OCI-LY7 (cell line): ENCODE results near the gene SPATA3. TPM values are rescaled to one million over a fixed set of nuclear protein-coding genes. Genes with fewer than 3 reads are reported as not detected.

ENCODE experiments used
- BruUV-seq: library from RNA; stranded (reverse); fragments of 400-500 nt; replicated peaks from 2 replicates; lab custom pipeline; 2021; lab: Mats Ljungman, UMichigan
- CTCF ChIA-PET: fragments of 300-600 bp; sonication (Branson Sonifier 250); formaldehyde crosslinking; loops from one replicate; lab custom pipeline; 2022; ENCODE audit warnings: antibody characterized with exemption; ENCODE audit not compliant: unreplicated experiment; lab: Charles Lee
- POLR2A ChIA-PET: fragments of 300-600 bp; sonication (Branson Sonifier 250); formaldehyde crosslinking; loops from one replicate; lab custom pipeline; 2022; ENCODE audit warnings: antibody characterized with exemption; lab: Charles Lee
- DNase-seq: peaks from one replicate; pipeline ENCODE4 v3.0.0-alpha.2; 2015; ENCODE audit warnings: low spot score
- H2AFZ ChIP-seq: fragments of 200-600 bp; sonication (generic), shearing (Covaris generic); 2 replicates; pipeline ENCODE4 v1.6.1; 2014; ENCODE audit warnings: mild to moderate bottlenecking, antibody characterized with exemption, low read length, moderate library complexity
- H3K27ac ChIP-seq: fragments of 200-600 bp; sonication (generic); 2 replicates; pipeline ENCODE4 v1.5.1; 2014; ENCODE audit warnings: mixed run types, low read depth, mild to moderate bottlenecking, moderate library complexity, low read length, inconsistent platforms; ENCODE audit not compliant: poor library complexity, severe bottlenecking
- H3K36me3 ChIP-seq: fragments of 200-600 bp; sonication (generic); 2 replicates; pipeline ENCODE4 v1.6.1; 2014; ENCODE audit warnings: mild to moderate bottlenecking, antibody characterized with exemption, low read length, moderate library complexity, mixed read lengths; ENCODE audit not compliant: insufficient read depth
- H3K4me1 ChIP-seq: fragments of 200-600 bp; sonication (generic); 2 replicates; pipeline ENCODE4 v1.5.1; 2014; ENCODE audit warnings: mild to moderate bottlenecking, low read length; ENCODE audit not compliant: insufficient read depth, poor library complexity, severe bottlenecking
- H3K4me2 ChIP-seq: fragments of 200-600 bp; sonication (generic); 2 replicates; pipeline ENCODE4 v1.6.1; 2014; ENCODE audit warnings: mild to moderate bottlenecking, low read length
- H3K4me3 ChIP-seq: fragments of 200-600 bp; sonication (generic); 2 replicates; pipeline ENCODE4 v1.5.1; 2014; ENCODE audit warnings: mild to moderate bottlenecking, low read depth, low read length; ENCODE audit not compliant: poor library complexity, severe bottlenecking
- H3K79me2 ChIP-seq: fragments of 200-600 bp; sonication (generic); 2 replicates; pipeline ENCODE4 v1.6.1; 2016; ENCODE audit warnings: low read depth, mild to moderate bottlenecking, low read length, moderate library complexity, mixed read lengths; ENCODE audit not compliant: insufficient read depth
- H3K9me2 ChIP-seq: fragments of 200-600 bp; sonication (generic); 2 replicates; pipeline ENCODE4 v1.6.1; 2016; ENCODE audit warnings: mild to moderate bottlenecking, low read length, mixed read lengths; ENCODE audit not compliant: insufficient read depth
- H3K9me3 ChIP-seq: fragments of 200-600 bp; sonication (generic); 2 replicates; pipeline ENCODE4 v1.6.1; 2014; ENCODE audit warnings: mild to moderate bottlenecking, mixed run types, low read length, mixed read lengths
- H4K20me1 ChIP-seq: fragments of 200-600 bp; sonication (generic); 2 replicates; pipeline ENCODE4 v1.6.1; 2014; ENCODE audit warnings: mild to moderate bottlenecking, antibody characterized with exemption, low read length, moderate library complexity, mixed read lengths; ENCODE audit not compliant: insufficient read depth
- EZH2phosphoT487 ChIP-seq: fragments of 200-600 bp; sonication (generic); IDR thresholded peaks from 2 replicates; pipeline ENCODE4 v1.6.1; 2018; ENCODE audit warnings: low read depth, borderline replicate concordance, mild to moderate bottlenecking, mixed run types, antibody characterized with exemption, low read length, moderate library complexity, mixed read lengths
- intact Hi-C: fragments of 100-400 bp; cut with micrococcal nuclease; formaldehyde crosslinking; loops from one replicate; pipeline ENCODE4 v1.10.0; 2022; ENCODE audit not compliant: unreplicated experiment
- total RNA-seq, 2 experiments: library from RNA; depleted of rRNA in 1 of 2; stranded (reverse); fragments of >200 nt in 1 of 2; shearing (Covaris generic) in 1 of 2; gene quantifications; 2 replicates each; pipeline ENCODE4 v1.2.3, GENCODE V29; 2014 to 2022
- TF ChIP-seq, protein P1 (sequence below): fragments of 200-600 bp; sonication (generic); conservative IDR thresholded peaks from 2 replicates; pipeline ENCODE4 v1.5.1; 2014; ENCODE audit warnings: mild to moderate bottlenecking, antibody characterized with exemption, low read length, moderate library complexity, mixed read lengths

SPATA3 gene
- total RNA-seq, 2 experiments from 2014 or later, result not detected

DNA sequence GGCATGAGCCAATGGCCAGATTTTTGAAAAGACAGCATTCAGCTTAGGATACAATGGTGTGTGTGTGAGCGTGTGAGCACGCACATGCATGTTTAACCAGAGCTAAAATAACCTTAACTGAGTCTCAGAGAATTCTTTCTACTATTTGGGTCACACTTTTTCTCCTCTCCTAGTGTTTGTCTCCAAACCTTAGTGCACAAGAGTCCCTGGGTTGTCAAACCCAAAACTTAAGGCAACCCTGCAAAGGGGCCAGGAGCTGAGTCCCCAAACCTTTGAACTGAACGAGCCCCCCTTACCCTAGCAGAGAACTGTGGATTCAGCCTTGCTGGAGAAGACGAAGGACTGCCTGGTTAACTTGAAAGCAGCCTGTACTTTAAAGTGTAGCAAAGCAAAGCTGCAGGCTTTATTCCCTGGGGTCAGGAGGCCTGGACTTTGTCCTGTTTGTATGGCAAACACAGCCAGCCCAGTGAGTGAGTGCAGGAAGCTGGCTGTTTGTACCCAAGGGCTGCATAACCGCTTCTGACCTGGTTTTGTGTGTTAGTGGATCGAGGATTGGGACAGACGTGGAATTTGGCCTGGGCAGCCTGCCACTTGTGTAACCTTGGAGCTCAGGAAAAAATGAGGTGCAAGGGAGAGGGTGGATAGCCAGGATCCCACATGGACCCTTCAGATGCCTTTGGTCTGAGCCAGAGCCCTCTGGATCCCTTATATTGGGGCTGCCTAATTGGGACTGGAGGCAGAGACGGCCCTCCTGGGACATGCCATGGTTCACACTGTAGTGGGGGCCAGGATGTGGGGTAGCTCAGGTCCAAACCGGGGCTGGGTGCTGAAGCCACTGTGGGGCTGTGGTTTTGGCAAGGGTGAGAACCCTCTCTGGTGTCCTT lies 54.3 kb downstream of the SPATA3 start:
- H3K4me1 ChIP-seq, result peaks cover 5% of the 10 kb centered on the region
- no peaks in the 10 kb centered on the region for H3K9me2 ChIP-seq
- no peaks in the 10 kb centered on the region for H3K36me3 ChIP-seq
- no peaks in the 10 kb centered on the region for H3K9me3 ChIP-seq
- ChIA-PET CTCF (no interaction called here), POLR2A (interaction anchor here (0.6 kb wide), 1 partner anchor 500 kb away, joined by 6 read pairs; no protein-coding TSS in a partner anchor)
- H3K4me3 ChIP-seq, result no peak overlapping the region
- TF ChIP-seq EZH2phosphoT487, result no peak
- TF ChIP-seq, protein P1, sequence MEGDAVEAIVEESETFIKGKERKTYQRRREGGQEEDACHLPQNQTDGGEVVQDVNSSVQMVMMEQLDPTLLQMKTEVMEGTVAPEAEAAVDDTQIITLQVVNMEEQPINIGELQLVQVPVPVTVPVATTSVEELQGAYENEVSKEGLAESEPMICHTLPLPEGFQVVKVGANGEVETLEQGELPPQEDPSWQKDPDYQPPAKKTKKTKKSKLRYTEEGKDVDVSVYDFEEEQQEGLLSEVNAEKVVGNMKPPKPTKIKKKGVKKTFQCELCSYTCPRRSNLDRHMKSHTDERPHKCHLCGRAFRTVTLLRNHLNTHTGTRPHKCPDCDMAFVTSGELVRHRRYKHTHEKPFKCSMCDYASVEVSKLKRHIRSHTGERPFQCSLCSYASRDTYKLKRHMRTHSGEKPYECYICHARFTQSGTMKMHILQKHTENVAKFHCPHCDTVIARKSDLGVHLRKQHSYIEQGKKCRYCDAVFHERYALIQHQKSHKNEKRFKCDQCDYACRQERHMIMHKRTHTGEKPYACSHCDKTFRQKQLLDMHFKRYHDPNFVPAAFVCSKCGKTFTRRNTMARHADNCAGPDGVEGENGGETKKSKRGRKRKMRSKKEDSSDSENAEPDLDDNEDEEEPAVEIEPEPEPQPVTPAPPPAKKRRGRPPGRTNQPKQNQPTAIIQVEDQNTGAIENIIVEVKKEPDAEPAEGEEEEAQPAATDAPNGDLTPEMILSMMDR, result no peak
- no peaks in the 10 kb centered on the region for H4K20me1 ChIP-seq
- no peak overlapping the region for H3K27ac ChIP-seq
- BruUV-seq, result no TSS peak
- intact Hi-C loops, result no loop called here
- H3K79me2 ChIP-seq, result no peaks in the 10 kb centered on the region
- no peak for DNase-seq
- H2AFZ ChIP-seq, result no peak overlapping the region
- no peak overlapping the region for H3K4me2 ChIP-seq

DNA sequence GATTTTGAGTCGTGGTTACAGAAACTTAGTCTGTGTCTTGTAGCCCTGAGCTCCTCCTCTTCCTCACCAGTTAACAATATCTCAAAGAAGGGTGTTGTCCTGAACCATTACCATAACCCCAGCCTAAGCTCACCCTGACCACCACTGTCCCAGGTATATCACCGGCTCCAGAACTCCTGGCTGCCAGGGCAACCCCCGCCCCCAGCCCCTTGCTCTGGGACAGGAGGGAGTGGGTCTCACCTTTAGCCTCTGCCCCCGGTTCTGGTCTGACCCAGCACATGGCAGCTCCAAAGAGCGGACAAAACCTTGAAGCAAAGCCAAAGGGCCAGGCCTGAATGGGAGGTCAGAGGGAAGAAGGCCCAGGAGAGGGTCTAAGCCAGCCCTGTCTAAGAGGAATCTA lies 55.2 kb downstream of the SPATA3 start:
- CTCF ChIA-PET, result no interaction called here
- Histone ChIP-seq H2AFZ (no peak overlapping the region), H3K4me1 (peaks cover 5% of the 10 kb centered on the region), H3K4me3 (no peak overlapping the region), H3K9me2 (no peaks in the 10 kb centered on the region), H3K36me3 (no peaks in the 10 kb centered on the region), H3K27ac (no peak overlapping the region), H3K9me3 (no peaks in the 10 kb centered on the region), H3K4me2 (no peak overlapping the region), H3K79me2 (no peaks in the 10 kb centered on the region), H4K20me1 (no peaks in the 10 kb centered on the region)
- no TSS peak for BruUV-seq
- no peak for TF ChIP-seq EZH2phosphoT487
- no peak for DNase-seq
- POLR2A ChIA-PET, result interaction anchor here (0.6 kb wide), 1 partner anchor 83 kb away, joined by 3 read pairs; no protein-coding TSS in a partner anchor
- intact Hi-C loops, result no loop called here

DNA sequence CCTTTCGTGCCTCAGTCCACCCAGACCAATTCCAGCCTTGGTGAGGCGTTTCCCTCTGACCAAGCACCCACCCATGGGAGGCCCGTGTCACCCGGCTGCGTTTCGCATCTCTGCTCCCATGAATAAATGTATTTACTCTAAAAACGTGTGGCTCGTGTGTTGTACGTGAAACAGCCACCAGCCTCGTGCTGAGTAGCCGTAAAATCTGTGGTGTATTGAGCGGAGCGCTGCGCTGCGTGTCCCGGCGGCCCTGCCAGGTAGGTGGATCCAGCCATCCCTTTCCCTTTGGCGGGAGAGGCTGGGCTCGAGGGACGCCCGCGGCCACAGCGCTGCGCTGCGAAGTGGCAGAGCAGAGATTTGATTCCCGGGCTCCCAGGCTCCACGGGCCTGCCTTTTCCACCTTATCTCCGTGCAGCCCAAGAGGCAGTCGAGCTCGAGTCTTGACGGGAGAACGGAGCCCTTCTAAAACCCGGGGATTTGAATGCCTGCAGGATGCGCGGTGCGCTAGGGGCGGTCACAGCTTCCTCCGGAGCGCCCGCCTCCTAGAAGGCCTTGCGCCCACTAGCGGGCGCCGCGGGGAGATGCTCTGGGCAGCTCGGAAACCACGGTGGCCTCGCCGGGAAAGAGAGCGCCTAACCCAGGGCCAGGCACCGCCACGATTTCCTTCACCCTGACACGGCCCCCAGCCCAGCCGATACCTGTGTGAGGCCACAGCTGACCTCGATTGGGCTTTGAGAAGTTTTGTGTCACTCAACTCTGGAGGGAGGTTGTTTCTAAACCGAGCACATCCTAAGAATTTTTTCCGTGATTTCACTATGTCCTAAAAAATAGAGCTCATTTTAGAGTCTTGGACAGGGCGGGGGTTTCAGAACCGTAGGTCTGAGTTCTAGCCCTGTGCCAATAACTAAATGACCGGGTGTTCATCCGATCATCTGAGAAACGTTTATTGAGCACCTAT lies 56.9 kb downstream of the SPATA3 start:
- TF ChIP-seq, protein P1, result peak; percentile 83
- TF ChIP-seq EZH2phosphoT487, result no peak
- peak overlapping the region; percentile 67 for H3K4me3 ChIP-seq
- H3K4me2 ChIP-seq, result peak overlapping the region; percentile 71
- DNase-seq, result peak; percentile 86
- H3K36me3 ChIP-seq, result no peaks in the 10 kb centered on the region; the same call in 1 of the 2 replicates
- peaks cover 5% of the 10 kb centered on the region; the same call in 1 of the 2 replicates for H4K20me1 ChIP-seq
- H3K9me2 ChIP-seq, result no peaks in the 10 kb centered on the region
- no TSS peak for BruUV-seq
- H2AFZ ChIP-seq, result peak overlapping the region; percentile 92
- peaks cover 9% of the 10 kb centered on the region for H3K4me1 ChIP-seq
- ChIA-PET CTCF (interaction anchor here (0.6 kb wide), 1 partner anchor 1498 kb away, joined by 3 read pairs; the partner anchor contains the start of gene EIF4E2), POLR2A (interaction anchor here (0.6 to 1.1 kb wide), 3 partner anchors 17 to 155 kb away, joined by 3 to 6 read pairs (median 3); no protein-coding TSS in a partner anchor)
- no peak overlapping the region for H3K27ac ChIP-seq
- H3K79me2 ChIP-seq, result peaks cover 10% of the 10 kb centered on the region
- H3K9me3 ChIP-seq, result no peaks in the 10 kb centered on the region
- intact Hi-C loops, result no loop called here
